IPS-18c (cell line): ENCODE measurements around the gene TCERG1L.
"Not testable (repeated sequence)": the region's sequence is repeated elsewhere in the genome, so short reads cannot be mapped to it uniquely, and the experiment has no call there.

Experiments used
- H3K4me3 ChIP-seq: 2 replicates; pipeline ENCODE4 v1.7.0; 2013; ENCODE audit warnings: low read depth, mild to moderate bottlenecking, low read length, moderate library complexity; ENCODE audit not compliant: insufficient read depth
- H3K9me3 ChIP-seq: one replicate; pipeline ENCODE4 v1.6.1; 2013; ENCODE audit warnings: mild to moderate bottlenecking, low read length, moderate library complexity; ENCODE audit not compliant: control insufficient read depth, insufficient read depth

The TCERG1L gene

GRCh38 chr10:131111471-131112080 lies 199.9 kb downstream of the TCERG1L start:
- H3K9me3 ChIP-seq: peaks cover 27% of the 10 kb centered on the region

GRCh38 chr10:131111007-131111406 lies 200.5 kb downstream of the TCERG1L start:
- Histone ChIP-seq H3K4me3 (no peak overlapping the region), H3K9me3 (peaks cover 25% of the 10 kb centered on the region)

More at GRCh38 chr10:131111471-131112080, 199.9 kb downstream of the TCERG1L start:
- no peak overlapping the region for H3K4me3 ChIP-seq

GRCh38 chr10:131110241-131110783 lies 201.2 kb downstream of the TCERG1L start:
- Histone ChIP-seq H3K4me3 (no peak overlapping the region; the same call in 1 of the 2 replicates), H3K9me3 (peaks cover 29% of the 10 kb centered on the region)

- Histone ChIP-seq H3K9me3 (peaks cover 31% of the 10 kb centered on the region), H3K4me3 (no peak overlapping the region; the same call in 1 of the 2 replicates)
Measured at GRCh38 chr10:131109726-131110125, 201.8 kb downstream of the TCERG1L start.

GRCh38 chr10:131109291-131109690 lies 202.2 kb downstream of the TCERG1L start:
- H3K9me3 ChIP-seq: peaks cover 28% of the 10 kb centered on the region
- H3K4me3 ChIP-seq: no peak overlapping the region; the same call in 1 of the 2 replicates

- Histone ChIP-seq H3K4me3 (no peak overlapping the region), H3K9me3 (peaks cover 22% of the 10 kb centered on the region)
Measured at GRCh38 chr10:131107970-131108369, 203.6 kb downstream of the TCERG1L start.

GRCh38 chr10:131102676-131103075 lies 208.8 kb downstream of the TCERG1L start:
- no peak overlapping the region for H3K4me3 ChIP-seq
- H3K9me3 ChIP-seq: peaks cover 11% of the 10 kb centered on the region

GRCh38 chr10:131102147-131102546 lies 209.4 kb downstream of the TCERG1L start:
- H3K9me3 ChIP-seq: peaks cover 11% of the 10 kb centered on the region

GRCh38 chr10:131100418-131101410 lies 210.8 kb downstream of the TCERG1L start:
- H3K9me3 ChIP-seq: peaks cover 11% of the 10 kb centered on the region
- not testable (repeated sequence) for H3K4me3 ChIP-seq

More at GRCh38 chr10:131102147-131102546, 209.4 kb downstream of the TCERG1L start:
- no peak overlapping the region for H3K4me3 ChIP-seq

GRCh38 chr10:131099028-131099726 lies 212.3 kb downstream of the TCERG1L start:
- peaks cover 7% of the 10 kb centered on the region for H3K9me3 ChIP-seq
- H3K4me3 ChIP-seq: no peak overlapping the region

- no peak overlapping the region for H3K4me3 ChIP-seq
- peaks cover 7% of the 10 kb centered on the region for H3K9me3 ChIP-seq
Measured at GRCh38 chr10:131098416-131098952, 213.0 kb downstream of the TCERG1L start.

GRCh38 chr10:131096031-131096430 lies 215.5 kb downstream of the TCERG1L start:
- H3K9me3 ChIP-seq: peaks cover 15% of the 10 kb centered on the region
- no peak overlapping the region for H3K4me3 ChIP-seq

GRCh38 chr10:131095313-131095580 lies 216.3 kb downstream of the TCERG1L start:
- peaks cover 20% of the 10 kb centered on the region for H3K9me3 ChIP-seq

GRCh38 chr10:131094527-131095312 lies 216.8 kb downstream of the TCERG1L start:
- H3K4me3 ChIP-seq: no peak overlapping the region

More at GRCh38 chr10:131095313-131095580, 216.3 kb downstream of the TCERG1L start:
- H3K4me3 ChIP-seq: no peak overlapping the region

GRCh38 chr10:131093795-131094366 lies 217.6 kb downstream of the TCERG1L start:
- Histone ChIP-seq H3K4me3 (no peak overlapping the region), H3K9me3 (peaks cover 25% of the 10 kb centered on the region)

More at GRCh38 chr10:131094527-131095312, 216.8 kb downstream of the TCERG1L start:
- H3K9me3 ChIP-seq: peaks cover 20% of the 10 kb centered on the region

- Histone ChIP-seq H3K9me3 (peaks cover 25% of the 10 kb centered on the region), H3K4me3 (no peak overlapping the region)
Measured at GRCh38 chr10:131093346-131093745, 218.2 kb downstream of the TCERG1L start.
